ENCODE data around the gene SH3TC1. TPM values are rescaled to one million over a fixed set of nuclear protein-coding genes. Genes with fewer than 3 reads are reported as not detected.
A peak's percentile ranks its signal among the peaks of the same experiment; 100 is the strongest.

Gene SH3TC1
- total and polyA plus RNA-seq, 9 donors: 1.1 to 34.5 (median 5.4) TPM

- intact Hi-C loops (cut with DNase I): loop anchor here in 1 of 4 donors (2.0 to 10.0 kb wide), 2 partner anchors 163 to 365 kb away; no protein-coding TSS in a partner anchor
- H3K9me3 ChIP-seq: no peaks in the 10 kb centered on the region
- no peaks in the 10 kb centered on the region for H3K27me3 ChIP-seq
- 84 to 93% (median 89%) methylated on average over 9 of the region's 9 CpGs for WGBS, 3 donors
- H3K4me1 ChIP-seq (ENCODE audit: insufficient read depth): peaks cover 3% of the 10 kb centered on the region
- H3K27ac ChIP-seq: no peak overlapping the region
- H3K36me3 ChIP-seq: no peaks in the 10 kb centered on the region
- TF ChIP-seq POLR2A (IDR thresholded peaks at IDR 0.05): no peak
- no peak for TF ChIP-seq EP300 (IDR thresholded peaks at IDR 0.05)
- TF ChIP-seq CTCF (IDR thresholded peaks at IDR 0.05): no peak
- H3K4me3 ChIP-seq: no peak overlapping the region
- DNase-seq: no peak
Observed at GRCh38 chr4:8239661-8240060, 40.6 kb downstream of the SH3TC1 start.

- intact Hi-C loops (cut with DNase I): loop anchor here in 1 of 4 donors (10.0 kb wide), 1 partner anchor 364 kb away; no protein-coding TSS in a partner anchor
Observed at GRCh38 chr4:8240211-8241041, 41.3 kb downstream of the SH3TC1 start.

GRCh38 chr4:8241211-8241779, 42.2 kb downstream of the SH3TC1 start:
- H3K4me3 ChIP-seq: no peak overlapping the region
- no peaks in the 10 kb centered on the region for H3K36me3 ChIP-seq
- H3K27ac ChIP-seq: no peak overlapping the region
- DNase-seq: no peak
- peaks cover 3% of the 10 kb centered on the region for H3K4me1 ChIP-seq (ENCODE audit: insufficient read depth)
- WGBS, 3 donors: 91 to 94% (median 91%) methylated on average over 13 to 14 of the region's 14 CpGs
- TF ChIP-seq POLR2A (IDR thresholded peaks at IDR 0.05) (no peak), EP300 (IDR thresholded peaks at IDR 0.05) (no peak), CTCF (IDR thresholded peaks at IDR 0.05) (no peak)
- intact Hi-C loops (cut with DNase I): loop anchor here in 1 of 4 donors (10.0 kb wide), 1 partner anchor 364 kb away; no protein-coding TSS in a partner anchor
- H3K27me3 ChIP-seq: no peaks in the 10 kb centered on the region
- H3K9me3 ChIP-seq: no peaks in the 10 kb centered on the region

More at GRCh38 chr4:8240211-8241041, 41.3 kb downstream of the SH3TC1 start:
- 83 to 89% (median 86%) methylated on average over 26 of the region's 26 CpGs for WGBS, 3 donors
- no peak for DNase-seq
- H3K27ac ChIP-seq: no peak overlapping the region
- TF ChIP-seq POLR2A (IDR thresholded peaks at IDR 0.05) (no peak), CTCF (IDR thresholded peaks at IDR 0.05) (no peak), EP300 (IDR thresholded peaks at IDR 0.05) (no peak)
- no peaks in the 10 kb centered on the region for H3K36me3 ChIP-seq
- H3K4me3 ChIP-seq: no peak overlapping the region
- H3K9me3 ChIP-seq: no peaks in the 10 kb centered on the region
- peaks cover 3% of the 10 kb centered on the region for H3K4me1 ChIP-seq (ENCODE audit: insufficient read depth)
- H3K27me3 ChIP-seq: no peaks in the 10 kb centered on the region

- Histone ChIP-seq H3K4me3 (no peak overlapping the region), H3K36me3 (no peaks in the 10 kb centered on the region), H3K27ac (peak overlapping the region in 1 of 2 donors; percentile 20), H3K4me1 (ENCODE audit: insufficient read depth) (peaks cover 3% of the 10 kb centered on the region), H3K9me3 (no peaks in the 10 kb centered on the region), H3K27me3 (no peaks in the 10 kb centered on the region)
- WGBS, 3 donors: 16 to 26% (median 23%) methylated on average over 22 to 29 of the region's 29 CpGs
- peak; percentile 92 to 95 (median 93) for DNase-seq
- intact Hi-C loops (cut with DNase I): loop anchor here (2.0 to 10.0 kb wide), 3 partner anchors 161 to 363 kb away; no protein-coding TSS in a partner anchor
- TF ChIP-seq CTCF (IDR thresholded peaks at IDR 0.05) (peak; percentile 96 to 98 (median 97)), POLR2A (IDR thresholded peaks at IDR 0.05) (no peak)
Observed at GRCh38 chr4:8241895-8242696, 43.0 kb downstream of the SH3TC1 start.
